ENCODE measurements around the gene DIP2B.

GRCh38 chr12:50542448-50542847, 37.7 kb downstream of the DIP2B start:
- TF ChIP-seq EZH2 (IDR thresholded peaks at IDR 0.05) = no peak
- TF ChIP-seq, protein P1, sequence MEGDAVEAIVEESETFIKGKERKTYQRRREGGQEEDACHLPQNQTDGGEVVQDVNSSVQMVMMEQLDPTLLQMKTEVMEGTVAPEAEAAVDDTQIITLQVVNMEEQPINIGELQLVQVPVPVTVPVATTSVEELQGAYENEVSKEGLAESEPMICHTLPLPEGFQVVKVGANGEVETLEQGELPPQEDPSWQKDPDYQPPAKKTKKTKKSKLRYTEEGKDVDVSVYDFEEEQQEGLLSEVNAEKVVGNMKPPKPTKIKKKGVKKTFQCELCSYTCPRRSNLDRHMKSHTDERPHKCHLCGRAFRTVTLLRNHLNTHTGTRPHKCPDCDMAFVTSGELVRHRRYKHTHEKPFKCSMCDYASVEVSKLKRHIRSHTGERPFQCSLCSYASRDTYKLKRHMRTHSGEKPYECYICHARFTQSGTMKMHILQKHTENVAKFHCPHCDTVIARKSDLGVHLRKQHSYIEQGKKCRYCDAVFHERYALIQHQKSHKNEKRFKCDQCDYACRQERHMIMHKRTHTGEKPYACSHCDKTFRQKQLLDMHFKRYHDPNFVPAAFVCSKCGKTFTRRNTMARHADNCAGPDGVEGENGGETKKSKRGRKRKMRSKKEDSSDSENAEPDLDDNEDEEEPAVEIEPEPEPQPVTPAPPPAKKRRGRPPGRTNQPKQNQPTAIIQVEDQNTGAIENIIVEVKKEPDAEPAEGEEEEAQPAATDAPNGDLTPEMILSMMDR (IDR thresholded peaks at IDR 0.05) = no peak

All from neural progenitor cell (in vitro differentiated cells).